GM12872 (cell line): ENCODE data around the gene HSBP1.

Experiments used
- CTCF ChIP-seq: IDR thresholded peaks from 3 replicates; pipeline ENCODE4 v1.5.1; 2011; ENCODE audit warnings: low read depth, mild to moderate bottlenecking, low read length, moderate library complexity; ENCODE audit not compliant: insufficient read depth

Gene HSBP1

GRCh38 chr16:83807710-83808572 is at the start of gene HSBP1:
Gene HSBP1, plus strand, starts transcription at chr16:83807978. Its CDS starts 99 bp downstream, at chr16:83808077.
- no peak for TF ChIP-seq CTCF

GRCh38 chr16:83762141-83762991 is 45.4 kb upstream of the HSBP1 start:
- no peak for TF ChIP-seq CTCF

- TF ChIP-seq CTCF: no peak
These were observed 44.8 kb upstream of the HSBP1 start for GRCh38 chr16:83762992-83763358.

GRCh38 chr16:83768986-83769385 is 38.8 kb upstream of the HSBP1 start:
- TF ChIP-seq CTCF: no peak

GRCh38 chr16:83769397-83770008 is 38.3 kb upstream of the HSBP1 start:
- TF ChIP-seq CTCF: no peak

- no peak for TF ChIP-seq CTCF
These were observed 36.4 kb upstream of the HSBP1 start for GRCh38 chr16:83771306-83771942.

- TF ChIP-seq CTCF: no peak
These were observed 35.0 kb upstream of the HSBP1 start for GRCh38 chr16:83772806-83773205.
